GM21576 (cell line): ENCODE results near the gene NTN1.

ENCODE experiments used
- ATAC-seq: cut with Tn5 transposase; IDR thresholded peaks from one replicate; pipeline ENCODE4 v1.9.1; 2021; ENCODE audit warnings: mild to moderate bottlenecking, moderate library complexity; ENCODE audit not compliant: unreplicated experiment

The NTN1 gene

GRCh38 chr17:9266697-9267117, 245.4 kb downstream of the NTN1 start:
- ATAC-seq: no peak

GRCh38 chr17:9268546-9268945, 247.2 kb downstream of the NTN1 start:
- no peak for ATAC-seq

- no peak for ATAC-seq
Observed at GRCh38 chr17:9269350-9270035, 248.2 kb downstream of the NTN1 start.

- ATAC-seq: no peak
Observed at GRCh38 chr17:9270921-9271320, 249.6 kb downstream of the NTN1 start.

- no peak for ATAC-seq
Observed at GRCh38 chr17:9271989-9272388, 250.7 kb downstream of the NTN1 start.

- ATAC-seq: no peak
Observed at GRCh38 chr17:9272501-9273200, 251.3 kb downstream of the NTN1 start.

GRCh38 chr17:9273428-9274391, 252.4 kb downstream of the NTN1 start:
- ATAC-seq: no peak

GRCh38 chr17:9274973-9275372, 253.7 kb downstream of the NTN1 start:
- no peak for ATAC-seq

- no peak for ATAC-seq
Observed at GRCh38 chr17:9279893-9280292, 258.6 kb downstream of the NTN1 start.

- ATAC-seq: no peak
Observed at GRCh38 chr17:9283909-9284308, 262.6 kb downstream of the NTN1 start.

GRCh38 chr17:9284884-9285283, 263.6 kb downstream of the NTN1 start:
- no peak for ATAC-seq

- ATAC-seq: no peak
Observed at GRCh38 chr17:9285602-9286427, 264.5 kb downstream of the NTN1 start.

GRCh38 chr17:9286434-9286833, 265.1 kb downstream of the NTN1 start:
- ATAC-seq: no peak

- ATAC-seq: no peak
Observed at GRCh38 chr17:9287306-9287705, 266.0 kb downstream of the NTN1 start.

- no peak for ATAC-seq
Observed at GRCh38 chr17:9290226-9290613, 268.9 kb downstream of the NTN1 start.

GRCh38 chr17:9291912-9292560, 270.7 kb downstream of the NTN1 start:
- ATAC-seq: no peak

GRCh38 chr17:9292561-9292941, 271.2 kb downstream of the NTN1 start:
- ATAC-seq: no peak
